Activated naive CD4-positive, alpha-beta T cell treated with anti-CD3 and anti-CD28 coated beads, Interleukin-2, amount 50 U/mL, for 24 hours (primary cell): ENCODE measurements around the gene TET1.
"Not testable (repeated sequence)": the region's sequence is repeated elsewhere in the genome, so short reads cannot be mapped to it uniquely, and the experiment has no call there.

Experiments used
- H3K27ac Mint-ChIP-seq: one replicate; pipeline ENCODE4 v1.8.0; 2021; ENCODE audit warnings: mild to moderate bottlenecking, mixed read lengths
- H3K27me3 Mint-ChIP-seq: one replicate; pipeline ENCODE4 v1.8.0; 2021; ENCODE audit warnings: mixed read lengths
- H3K36me3 Mint-ChIP-seq: one replicate; pipeline ENCODE4 v1.8.0; 2021; ENCODE audit warnings: mixed read lengths
- H3K4me1 Mint-ChIP-seq: one replicate; pipeline ENCODE4 v1.8.0; 2021; ENCODE audit warnings: mixed read lengths
- H3K4me3 Mint-ChIP-seq: one replicate; pipeline ENCODE4 v1.8.0; 2021; ENCODE audit warnings: mild to moderate bottlenecking, mixed read lengths
- H3K9me3 Mint-ChIP-seq: one replicate; pipeline ENCODE4 v1.8.0; 2021; ENCODE audit warnings: mixed read lengths

The TET1 gene

GRCh38 chr10:68700197-68700596 is 140.1 kb downstream of the TET1 start:
- no peak overlapping the region for H3K27ac Mint-ChIP-seq
- H3K4me1 Mint-ChIP-seq, result no peaks in the 10 kb centered on the region
- H3K9me3 Mint-ChIP-seq, result no peaks in the 10 kb centered on the region
- no peaks in the 10 kb centered on the region for H3K27me3 Mint-ChIP-seq
- no peaks in the 10 kb centered on the region for H3K36me3 Mint-ChIP-seq
- H3K4me3 Mint-ChIP-seq, result no peak overlapping the region

- H3K36me3 Mint-ChIP-seq, result no peaks in the 10 kb centered on the region
- H3K9me3 Mint-ChIP-seq, result no peaks in the 10 kb centered on the region
- H3K4me1 Mint-ChIP-seq, result no peaks in the 10 kb centered on the region
- H3K4me3 Mint-ChIP-seq, result no peak overlapping the region
- no peak overlapping the region for H3K27ac Mint-ChIP-seq
- no peaks in the 10 kb centered on the region for H3K27me3 Mint-ChIP-seq
These were observed 145.4 kb downstream of the TET1 start for GRCh38 chr10:68705548-68705947.

DNA sequence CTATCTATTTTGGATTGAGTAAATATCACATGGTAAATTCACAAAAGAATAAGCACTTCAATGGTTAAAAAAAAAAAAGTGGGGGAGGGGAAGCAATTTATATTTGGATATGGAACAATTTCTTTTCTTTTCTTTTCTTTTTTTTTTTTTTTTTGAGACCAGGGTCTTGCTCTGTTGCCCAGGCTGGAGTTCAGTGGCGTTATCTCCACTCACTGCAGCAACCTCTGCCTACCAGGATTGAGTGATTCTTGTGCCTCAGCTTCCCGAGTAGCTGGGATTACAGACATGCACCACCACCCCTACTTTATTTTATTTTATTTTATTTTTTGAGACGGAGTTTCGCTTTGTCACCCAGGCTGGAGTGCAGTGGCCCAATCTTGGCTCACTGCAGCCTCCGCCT is 148.8 kb downstream of the TET1 start:
- not testable (repeated sequence) for H3K9me3 Mint-ChIP-seq, H3K27ac Mint-ChIP-seq, H3K4me1 Mint-ChIP-seq, H3K27me3 Mint-ChIP-seq, H3K36me3 Mint-ChIP-seq, H3K4me3 Mint-ChIP-seq

GRCh38 chr10:68713065-68713464 is 152.9 kb downstream of the TET1 start:
- H3K4me1 Mint-ChIP-seq, H3K36me3 Mint-ChIP-seq, H3K27me3 Mint-ChIP-seq, H3K27ac Mint-ChIP-seq, H3K9me3 Mint-ChIP-seq, H3K4me3 Mint-ChIP-seq: not testable (repeated sequence)

- Mint-ChIP-seq H3K27me3 (no peaks in the 10 kb centered on the region), H3K36me3 (peaks cover 6% of the 10 kb centered on the region), H3K4me3 (no peak overlapping the region), H3K4me1 (peaks cover 6% of the 10 kb centered on the region), H3K9me3 (no peaks in the 10 kb centered on the region), H3K27ac (no peak overlapping the region)
These were observed 157.3 kb downstream of the TET1 start for GRCh38 chr10:68717435-68717834.

- H3K27ac Mint-ChIP-seq, result peak within 1 kb of the TSS; percentile 98
- peaks cover 14% of the 10 kb centered on the region for H3K4me1 Mint-ChIP-seq
- peaks cover 9% of the 10 kb centered on the region for H3K36me3 Mint-ChIP-seq
- no peaks in the 10 kb centered on the region for H3K9me3 Mint-ChIP-seq
- H3K27me3 Mint-ChIP-seq, result no peaks in the 10 kb centered on the region
- peak within 1 kb of the TSS; percentile 94 for H3K4me3 Mint-ChIP-seq
These were observed 160.9 kb downstream of the TET1 start, which contains the start of gene CCAR1 for GRCh38 chr10:68720793-68721672. Gene CCAR1 (plus strand): TSS chr10:68721239. CDS start chr10:68722505, 1,266 bp downstream.

GRCh38 chr10:68721673-68722335 is 161.7 kb downstream of the TET1 start:
- Mint-ChIP-seq H3K27me3 (no peaks in the 10 kb centered on the region), H3K4me3 (peak overlapping the region; percentile 94), H3K36me3 (peaks cover 12% of the 10 kb centered on the region)

GRCh38 chr10:68725016-68725415 is 164.9 kb downstream of the TET1 start:
- Mint-ChIP-seq H3K4me1 (peaks cover 25% of the 10 kb centered on the region), H3K9me3 (no peaks in the 10 kb centered on the region), H3K27me3 (no peaks in the 10 kb centered on the region), H3K4me3 (no peak overlapping the region), H3K36me3 (peaks cover 15% of the 10 kb centered on the region), H3K27ac (no peak overlapping the region)

More at GRCh38 chr10:68721673-68722335, 161.7 kb downstream of the TET1 start:
- H3K9me3 Mint-ChIP-seq, result no peaks in the 10 kb centered on the region
- H3K27ac Mint-ChIP-seq, result peak overlapping the region; percentile 98
- peaks cover 14% of the 10 kb centered on the region for H3K4me1 Mint-ChIP-seq

- peaks cover 26% of the 10 kb centered on the region for H3K4me1 Mint-ChIP-seq
- H3K27ac Mint-ChIP-seq, result no peak overlapping the region
- H3K9me3 Mint-ChIP-seq, result no peaks in the 10 kb centered on the region
- H3K36me3 Mint-ChIP-seq, result peaks cover 12% of the 10 kb centered on the region
- H3K4me3 Mint-ChIP-seq, result no peak overlapping the region
- H3K27me3 Mint-ChIP-seq, result no peaks in the 10 kb centered on the region
These were observed 167.0 kb downstream of the TET1 start for GRCh38 chr10:68727146-68727545.

DNA sequence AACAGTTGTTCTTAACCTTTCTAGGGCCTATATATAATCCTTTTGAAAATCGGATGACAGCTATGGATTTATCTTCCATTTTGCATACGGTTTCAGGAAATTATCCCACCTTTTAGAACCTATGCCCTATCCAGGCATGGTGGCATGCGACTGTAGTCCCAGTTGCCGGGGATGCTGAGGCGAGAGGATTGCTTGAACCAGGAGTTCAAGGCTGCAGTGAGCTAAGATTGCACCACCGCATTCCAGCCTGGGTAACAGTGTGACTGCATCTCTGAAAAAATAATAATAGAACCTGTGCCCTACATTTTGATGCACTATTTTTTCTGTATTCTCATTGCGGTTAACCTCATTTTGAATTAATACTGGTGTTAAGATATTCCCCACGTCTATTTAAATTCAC is 172.5 kb downstream of the TET1 start:
- H3K36me3 Mint-ChIP-seq, result peaks cover 12% of the 10 kb centered on the region
- peaks cover 17% of the 10 kb centered on the region for H3K4me1 Mint-ChIP-seq
- no peaks in the 10 kb centered on the region for H3K9me3 Mint-ChIP-seq
- H3K27ac Mint-ChIP-seq, result no peak overlapping the region
- H3K4me3 Mint-ChIP-seq, result no peak overlapping the region
- H3K27me3 Mint-ChIP-seq, result no peaks in the 10 kb centered on the region

DNA sequence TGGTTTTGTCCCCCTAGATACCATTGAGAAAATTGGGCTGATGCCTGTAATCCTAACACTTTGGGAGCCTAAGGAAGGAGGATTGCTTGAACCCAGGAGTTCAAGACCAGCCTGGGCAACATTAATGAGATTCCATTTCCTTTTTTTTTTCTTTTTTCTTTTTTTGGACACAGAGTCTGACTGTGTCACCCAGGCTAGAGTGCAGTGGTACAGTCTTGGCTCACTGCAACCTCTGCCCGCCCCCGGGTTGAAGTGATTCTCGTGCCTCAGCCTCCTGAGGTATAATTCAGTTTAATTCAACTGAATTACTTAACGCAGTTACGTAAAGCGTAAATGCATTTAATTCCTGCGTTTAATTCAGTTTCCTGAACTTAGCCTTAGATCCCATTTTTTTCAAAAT is 174.2 kb downstream of the TET1 start:
- H3K36me3 Mint-ChIP-seq, result peaks cover 10% of the 10 kb centered on the region
- H3K4me1 Mint-ChIP-seq, result peaks cover 13% of the 10 kb centered on the region
- H3K27ac Mint-ChIP-seq, result no peak overlapping the region

DNA sequence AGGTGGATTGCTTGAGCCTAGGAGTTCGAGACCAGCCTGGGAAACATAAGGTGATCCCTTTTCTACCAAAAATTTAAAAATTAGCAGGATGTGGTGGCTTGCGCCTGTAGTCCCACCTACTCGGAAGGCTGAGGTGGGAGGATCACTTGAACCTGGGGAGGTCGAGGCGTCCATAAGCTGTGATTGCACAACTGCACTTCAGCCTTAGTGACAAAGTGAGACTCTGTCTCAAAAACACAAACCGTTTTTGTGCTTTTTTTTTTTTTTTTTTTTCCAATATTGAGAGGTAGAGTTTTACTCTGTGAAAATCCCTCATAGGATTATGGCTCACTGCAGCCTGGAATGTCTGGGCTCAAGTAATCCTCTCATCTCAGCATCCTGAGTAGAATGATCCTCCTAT is 175.0 kb downstream of the TET1 start:
- Mint-ChIP-seq H3K36me3 (peaks cover 10% of the 10 kb centered on the region), H3K27ac (no peak overlapping the region), H3K9me3 (no peaks in the 10 kb centered on the region), H3K27me3 (no peaks in the 10 kb centered on the region), H3K4me1 (peaks cover 21% of the 10 kb centered on the region), H3K4me3 (no peak overlapping the region)

More for the DNA sequence above, 174.2 kb downstream of the TET1 start:
- H3K4me3 Mint-ChIP-seq, result no peak overlapping the region
- no peaks in the 10 kb centered on the region for H3K9me3 Mint-ChIP-seq
- H3K27me3 Mint-ChIP-seq, result no peaks in the 10 kb centered on the region

- H3K4me3 Mint-ChIP-seq, H3K9me3 Mint-ChIP-seq, H3K36me3 Mint-ChIP-seq, H3K27ac Mint-ChIP-seq, H3K27me3 Mint-ChIP-seq: not testable (repeated sequence)
- H3K4me1 Mint-ChIP-seq, result peaks cover 22% of the 10 kb centered on the region
These were observed 175.6 kb downstream of the TET1 start for GRCh38 chr10:68735739-68736138.

GRCh38 chr10:68740676-68741075 is 180.5 kb downstream of the TET1 start:
- not testable (repeated sequence) for H3K9me3 Mint-ChIP-seq, H3K27me3 Mint-ChIP-seq, H3K36me3 Mint-ChIP-seq, H3K4me3 Mint-ChIP-seq, H3K27ac Mint-ChIP-seq
- H3K4me1 Mint-ChIP-seq, result peaks cover 11% of the 10 kb centered on the region

DNA sequence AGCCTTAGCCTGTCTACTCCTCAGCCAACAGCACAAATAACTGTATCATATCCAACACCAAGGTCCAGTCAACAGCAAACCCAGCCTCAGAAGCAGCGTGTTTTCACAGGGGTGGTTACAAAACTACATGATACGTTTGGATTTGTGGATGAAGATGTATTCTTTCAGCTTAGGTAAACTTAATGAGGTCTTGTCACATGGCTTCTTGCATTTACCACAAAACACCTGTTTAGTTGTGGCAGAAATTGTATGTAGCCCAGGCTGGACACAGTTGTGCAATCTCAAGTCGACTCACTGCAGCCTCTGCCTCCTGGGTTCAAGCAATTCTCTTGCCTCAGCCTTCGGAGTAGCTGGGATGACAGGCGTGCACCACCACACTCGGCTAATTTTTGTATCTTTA is 182.3 kb downstream of the TET1 start:
- Mint-ChIP-seq H3K4me1 (peaks cover 11% of the 10 kb centered on the region), H3K4me3 (no peak overlapping the region), H3K36me3 (no peaks in the 10 kb centered on the region), H3K27me3 (no peaks in the 10 kb centered on the region), H3K27ac (no peak overlapping the region), H3K9me3 (no peaks in the 10 kb centered on the region)
